RWPE1 (cell line): ENCODE data around the gene RIC8B.

ENCODE experiments used
- CTCF ChIA-PET: fragments of 350-600 bp; sonication (Branson Sonifier 250); formaldehyde crosslinking; extraction: SDS; loops from one replicate; lab custom pipeline; 2021; lab: Yijun Ruan, JAX
- POLR2A ChIA-PET: fragments of 400-600 bp; formaldehyde crosslinking; extraction: SDS; loops from one replicate; lab custom pipeline; 2020; ENCODE audit warnings: antibody characterized with exemption; ENCODE audit not compliant: low non-redundant PET; lab: Yijun Ruan, JAX
- DNase-seq: peaks from one replicate; pipeline ENCODE4 v3.0.0; 2012; ENCODE audit warnings: low spot score
- H3K27ac ChIP-seq: fragments of 450-650 bp; 2 replicates; pipeline ENCODE4 v1.5.1; 2017
- TF ChIP-seq, protein P1 (sequence below): fragments of 450-650 bp; conservative IDR thresholded peaks from 2 replicates; pipeline ENCODE4 v1.5.1; 2017; ENCODE audit warnings: low read depth, mild to moderate bottlenecking

Gene RIC8B

DNA sequence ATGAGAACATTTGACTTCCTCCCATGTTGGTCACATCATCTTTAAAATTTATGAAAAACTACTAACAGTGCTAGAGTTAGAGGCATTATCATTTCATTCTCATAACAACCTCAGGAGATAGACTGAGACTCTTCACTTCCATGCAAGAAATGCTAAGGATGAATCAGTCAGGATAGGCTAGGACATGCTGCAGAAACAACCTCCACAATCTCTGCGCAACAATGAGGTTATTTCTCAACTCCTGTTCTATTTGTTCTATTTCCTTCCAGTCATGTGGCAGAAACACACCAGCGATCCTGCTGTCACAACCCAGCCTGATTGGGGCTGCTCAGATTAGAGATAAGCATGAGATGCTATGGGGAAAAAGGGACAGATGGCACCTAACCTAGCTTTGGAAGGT lies 132.2 kb downstream of the RIC8B start:
- TF ChIP-seq, protein P1, sequence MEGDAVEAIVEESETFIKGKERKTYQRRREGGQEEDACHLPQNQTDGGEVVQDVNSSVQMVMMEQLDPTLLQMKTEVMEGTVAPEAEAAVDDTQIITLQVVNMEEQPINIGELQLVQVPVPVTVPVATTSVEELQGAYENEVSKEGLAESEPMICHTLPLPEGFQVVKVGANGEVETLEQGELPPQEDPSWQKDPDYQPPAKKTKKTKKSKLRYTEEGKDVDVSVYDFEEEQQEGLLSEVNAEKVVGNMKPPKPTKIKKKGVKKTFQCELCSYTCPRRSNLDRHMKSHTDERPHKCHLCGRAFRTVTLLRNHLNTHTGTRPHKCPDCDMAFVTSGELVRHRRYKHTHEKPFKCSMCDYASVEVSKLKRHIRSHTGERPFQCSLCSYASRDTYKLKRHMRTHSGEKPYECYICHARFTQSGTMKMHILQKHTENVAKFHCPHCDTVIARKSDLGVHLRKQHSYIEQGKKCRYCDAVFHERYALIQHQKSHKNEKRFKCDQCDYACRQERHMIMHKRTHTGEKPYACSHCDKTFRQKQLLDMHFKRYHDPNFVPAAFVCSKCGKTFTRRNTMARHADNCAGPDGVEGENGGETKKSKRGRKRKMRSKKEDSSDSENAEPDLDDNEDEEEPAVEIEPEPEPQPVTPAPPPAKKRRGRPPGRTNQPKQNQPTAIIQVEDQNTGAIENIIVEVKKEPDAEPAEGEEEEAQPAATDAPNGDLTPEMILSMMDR = no peak
- DNase-seq = no peak
- no peak overlapping the region for H3K27ac ChIP-seq
- ChIA-PET CTCF (interaction anchor here (0.7 to 1.0 kb wide), 2 partner anchors 13 to 254 kb away, joined by 3 to 5 read pairs; no protein-coding TSS in a partner anchor), POLR2A (no interaction called here)

DNA sequence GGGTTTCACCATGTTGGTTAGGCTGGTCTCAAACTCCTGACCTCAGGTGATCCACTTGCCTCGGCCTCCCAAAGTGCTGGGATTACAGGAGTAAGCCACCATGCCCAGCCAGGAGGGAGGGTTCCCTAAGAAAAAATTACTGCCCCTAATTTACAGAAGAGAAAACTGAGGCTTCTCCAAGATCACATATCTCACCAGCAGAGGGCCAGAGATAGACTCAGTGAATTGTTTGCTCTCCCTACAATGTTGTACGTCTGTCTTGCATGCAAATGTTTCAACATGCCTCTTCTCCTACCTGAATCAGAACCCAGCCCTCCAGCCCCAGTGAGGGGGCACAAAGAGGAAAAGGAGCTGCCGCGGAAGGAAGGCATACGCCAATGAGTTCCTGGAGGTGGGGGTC lies 132.9 kb downstream of the RIC8B start:
- DNase-seq = no peak
- TF ChIP-seq, protein P1 = no peak
- ChIA-PET POLR2A (no interaction called here), CTCF (interaction anchor here (0.6 to 1.0 kb wide), 3 partner anchors 12 to 411 kb away, joined by 3 to 5 read pairs (median 4); no protein-coding TSS in a partner anchor)
- no peak overlapping the region for H3K27ac ChIP-seq

DNA sequence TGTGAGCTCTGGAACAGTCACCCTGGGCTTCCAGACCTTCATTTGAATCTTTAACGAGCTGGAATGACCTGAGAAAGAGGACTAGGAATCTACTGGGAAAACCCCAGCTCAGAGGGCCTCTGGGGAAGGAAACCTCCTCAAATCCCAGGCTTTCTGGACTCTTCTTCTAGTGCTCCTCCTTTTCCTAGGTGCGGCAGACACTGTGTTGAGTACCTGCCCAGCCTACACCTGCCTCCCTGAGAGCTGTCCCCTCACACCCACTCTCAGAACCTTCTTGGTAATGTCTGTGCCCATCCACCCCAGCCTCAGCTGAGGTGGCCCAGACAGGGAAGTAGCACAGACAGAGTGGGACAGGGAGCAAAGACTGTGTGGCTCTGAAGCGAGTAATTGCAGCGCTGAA lies 133.4 kb downstream of the RIC8B start:
- H3K27ac ChIP-seq = no peak overlapping the region
- DNase-seq = no peak
- CTCF ChIA-PET = interaction anchor here (0.6 to 1.0 kb wide), 2 partner anchors 28 to 411 kb away, joined by 3 to 4 read pairs; no protein-coding TSS in a partner anchor
- TF ChIP-seq, protein P1 = no peak
- POLR2A ChIA-PET = no interaction called here

DNA sequence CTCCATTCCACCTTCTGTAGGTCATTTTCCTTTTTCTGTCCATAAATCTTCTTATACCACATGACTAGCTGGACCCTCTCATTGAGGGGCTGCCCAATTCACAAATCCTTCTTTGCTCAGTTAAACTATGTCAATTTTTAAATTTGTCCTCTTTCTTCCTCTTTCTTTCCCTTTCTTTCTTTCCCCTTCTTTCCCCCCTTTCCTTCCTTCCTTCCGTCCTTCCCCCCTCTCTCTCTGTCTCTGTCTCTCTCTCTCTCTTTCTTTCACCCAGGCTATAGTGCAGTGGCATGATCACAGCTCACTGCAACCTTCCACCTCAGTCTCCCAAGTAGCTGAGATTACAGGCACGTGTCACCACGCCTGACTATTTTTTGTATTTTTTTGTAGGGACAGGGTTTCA lies 134.1 kb downstream of the RIC8B start:
- no peak overlapping the region for H3K27ac ChIP-seq
- CTCF ChIA-PET = interaction anchor here (0.6 to 1.0 kb wide), 4 partner anchors 11 to 412 kb away, joined by 3 to 10 read pairs (median 3); no protein-coding TSS in a partner anchor
- no peak for DNase-seq
- POLR2A ChIA-PET = no interaction called here
- TF ChIP-seq, protein P1 = no peak

DNA sequence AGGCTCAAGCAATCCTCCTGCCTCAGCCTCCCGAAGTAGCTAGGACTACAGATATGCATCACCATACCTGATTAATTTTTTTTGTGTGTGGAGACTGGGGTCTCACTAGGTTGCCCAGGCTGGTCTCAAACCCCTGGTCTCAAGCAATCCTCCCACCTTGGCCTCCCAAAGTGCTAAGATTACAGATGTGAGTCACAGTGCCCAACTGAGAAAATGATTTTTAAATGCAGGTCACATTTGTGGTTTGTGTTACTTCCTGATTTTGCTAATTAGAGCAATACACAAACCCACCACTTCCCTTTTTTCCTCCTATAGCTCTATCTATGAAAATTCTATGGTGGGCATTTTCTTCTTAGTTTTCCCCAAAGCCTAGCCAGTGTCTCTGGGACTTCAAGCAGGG lies 135.7 kb downstream of the RIC8B start:
- POLR2A ChIA-PET = no interaction called here
- H3K27ac ChIP-seq = no peak overlapping the region
- TF ChIP-seq, protein P1 = no peak
- DNase-seq = no peak
- CTCF ChIA-PET = interaction anchor here (0.5 kb wide), 1 partner anchor 182 kb away, joined by 4 read pairs; no protein-coding TSS in a partner anchor

DNA sequence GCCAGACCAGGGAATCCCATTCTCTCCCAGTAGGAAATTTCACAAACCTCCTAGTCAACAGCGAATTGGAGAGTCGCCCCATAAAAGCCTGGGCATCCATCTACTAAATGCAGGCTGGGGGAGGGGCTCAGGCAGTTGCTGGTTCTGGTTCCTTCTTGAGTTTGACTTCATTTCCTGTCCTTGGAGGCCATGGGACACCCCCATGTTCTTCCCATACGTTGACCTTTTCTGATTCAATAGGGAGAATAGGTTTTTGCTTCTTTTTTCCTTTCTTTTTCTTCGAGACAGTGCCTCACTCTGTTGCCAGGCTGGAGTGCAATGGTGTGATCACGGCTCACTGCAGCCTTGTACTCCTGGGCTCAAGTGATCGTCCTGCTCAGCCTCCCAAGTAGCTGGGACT lies 137.1 kb downstream of the RIC8B start:
- POLR2A ChIA-PET = no interaction called here
- DNase-seq = no peak
- CTCF ChIA-PET = interaction anchor here (1.0 kb wide), 1 partner anchor 8 kb away, joined by 3 read pairs; no protein-coding TSS in a partner anchor
- no peak overlapping the region for H3K27ac ChIP-seq
- TF ChIP-seq, protein P1 = no peak
